ENCODE measurements around the gene RAB9B. TPM values are rescaled to one million over a fixed set of nuclear protein-coding genes. Genes with fewer than 3 reads are reported as not detected.

Gene RAB9B
- under 1 TPM; 0.41 to 0.95 TPM for total RNA-seq

GRCh38 chrX:103831803-103832544, at the start of gene RAB9B:
TSS of gene RAB9B (minus strand) at chrX:103832257. CDS start at chrX:103825784, 6,473 bp downstream.
- no peaks in the 10 kb centered on the region for H3K9me3 Mint-ChIP-seq
- peak within 1 kb of the TSS; percentile 71 to 79 for H3K27ac Mint-ChIP-seq
- peak; percentile 95 to 97 for ATAC-seq
- DNase-seq (ENCODE audit: low spot score in 2 of 2) = peak; percentile 54 to 65
- peaks cover 0 to 4% of the 10 kb centered on the region in 2 donors for H3K36me3 Mint-ChIP-seq

- ATAC-seq = no peak
- Mint-ChIP-seq H3K27ac (no peak overlapping the region), H3K9me3 (no peaks in the 10 kb centered on the region), H3K36me3 (no peaks in the 10 kb centered on the region)
- no peak for DNase-seq (ENCODE audit: low spot score in 2 of 2)
Observed at GRCh38 chrX:103879339-103879738, 47.3 kb upstream of the RAB9B start.

GRCh38 chrX:103878466-103879122, 46.5 kb upstream of the RAB9B start:
- Mint-ChIP-seq H3K36me3 (no peaks in the 10 kb centered on the region), H3K9me3 (no peaks in the 10 kb centered on the region), H3K27ac (no peak overlapping the region)
- ATAC-seq (no peak), DNase-seq (ENCODE audit: low spot score in 2 of 2) (no peak)

GRCh38 chrX:103877571-103877970, 45.5 kb upstream of the RAB9B start:
- Mint-ChIP-seq H3K27ac (no peak overlapping the region), H3K36me3 (no peaks in the 10 kb centered on the region), H3K9me3 (no peaks in the 10 kb centered on the region)
- DNase-seq (ENCODE audit: low spot score in 2 of 2) (no peak), ATAC-seq (no peak)

GRCh38 chrX:103864886-103865534, 33.0 kb upstream of the RAB9B start:
- Mint-ChIP-seq H3K27ac (no peak overlapping the region), H3K9me3 (no peaks in the 10 kb centered on the region), H3K36me3 (no peaks in the 10 kb centered on the region)
- DNase-seq (ENCODE audit: low spot score in 2 of 2) (no peak), ATAC-seq (no peak)

- no peak for DNase-seq (ENCODE audit: low spot score in 2 of 2)
- Mint-ChIP-seq H3K9me3 (no peaks in the 10 kb centered on the region), H3K27ac (no peak overlapping the region), H3K36me3 (no peaks in the 10 kb centered on the region)
- no peak for ATAC-seq
Observed at GRCh38 chrX:103864149-103864548, 32.1 kb upstream of the RAB9B start.

- Mint-ChIP-seq H3K9me3 (no peaks in the 10 kb centered on the region), H3K36me3 (no peaks in the 10 kb centered on the region), H3K27ac (no peak overlapping the region)
- DNase-seq (ENCODE audit: low spot score in 2 of 2) (no peak), ATAC-seq (no peak)
Observed at GRCh38 chrX:103861200-103861599, 29.1 kb upstream of the RAB9B start.

- DNase-seq (ENCODE audit: low spot score in 2 of 2) (no peak), ATAC-seq (no peak)
- Mint-ChIP-seq H3K9me3 (no peaks in the 10 kb centered on the region), H3K36me3 (no peaks in the 10 kb centered on the region), H3K27ac (no peak overlapping the region)
Observed at GRCh38 chrX:103849558-103849957, 17.5 kb upstream of the RAB9B start.

- Mint-ChIP-seq H3K27ac (no peak overlapping the region), H3K9me3 (no peaks in the 10 kb centered on the region), H3K36me3 (no peaks in the 10 kb centered on the region)
- DNase-seq (ENCODE audit: low spot score in 2 of 2) = no peak
- no peak for ATAC-seq
Observed at GRCh38 chrX:103847174-103847870, 15.3 kb upstream of the RAB9B start.

- Mint-ChIP-seq H3K9me3 (no peaks in the 10 kb centered on the region), H3K36me3 (no peaks in the 10 kb centered on the region), H3K27ac (no peak overlapping the region)
- DNase-seq (ENCODE audit: low spot score in 2 of 2) (no peak), ATAC-seq (no peak)
Observed at GRCh38 chrX:103846386-103846785, 14.3 kb upstream of the RAB9B start.

GRCh38 chrX:103845165-103845653, 13.2 kb upstream of the RAB9B start:
- Mint-ChIP-seq H3K36me3 (peaks cover 0 to 3% of the 10 kb centered on the region in 2 donors), H3K27ac (no peak overlapping the region), H3K9me3 (no peaks in the 10 kb centered on the region)
- peak in 1 of 2 donors; percentile 38 for DNase-seq (ENCODE audit: low spot score in 2 of 2)
- peak; percentile 55 to 58 for ATAC-seq

- DNase-seq (ENCODE audit: low spot score in 2 of 2) = no peak
- peak overlapping the region; percentile 62 to 70 for H3K27ac Mint-ChIP-seq
Observed at GRCh38 chrX:103839404-103839803, 7.3 kb upstream of the RAB9B start.

GRCh38 chrX:103831342-103831802, 685 bp downstream of the RAB9B start:
- DNase-seq (ENCODE audit: low spot score in 2 of 2) (no peak), ATAC-seq (peak in 1 of 2 donors; percentile 25)
- Mint-ChIP-seq H3K9me3 (no peaks in the 10 kb centered on the region), H3K27ac (peak overlapping the region in 1 of 2 donors; percentile 71), H3K36me3 (peaks cover 0 to 4% of the 10 kb centered on the region in 2 donors)

More at GRCh38 chrX:103839404-103839803, 7.3 kb upstream of the RAB9B start:
- ATAC-seq = peak; percentile 91 to 94
- peaks cover 0 to 9% of the 10 kb centered on the region in 2 donors for H3K9me3 Mint-ChIP-seq
- peaks cover 0 to 12% of the 10 kb centered on the region in 2 donors for H3K36me3 Mint-ChIP-seq

- peaks cover 0 to 4% of the 10 kb centered on the region in 2 donors for H3K36me3 Mint-ChIP-seq
- no peak for ATAC-seq
- H3K9me3 Mint-ChIP-seq = no peaks in the 10 kb centered on the region
- no peak for DNase-seq (ENCODE audit: low spot score in 2 of 2)
- H3K27ac Mint-ChIP-seq = no peak overlapping the region
Observed at GRCh38 chrX:103830848-103831247, 1.2 kb downstream of the RAB9B start.

GRCh38 chrX:103828529-103828928, 3.5 kb downstream of the RAB9B start:
- no peak for DNase-seq (ENCODE audit: low spot score in 2 of 2)
- Mint-ChIP-seq H3K9me3 (no peaks in the 10 kb centered on the region), H3K36me3 (peaks cover 0 to 4% of the 10 kb centered on the region in 2 donors), H3K27ac (no peak overlapping the region)
- no peak for ATAC-seq

GRCh38 chrX:103825881-103826280, 6.2 kb downstream of the RAB9B start:
- ATAC-seq (no peak), DNase-seq (ENCODE audit: low spot score in 2 of 2) (no peak)
- Mint-ChIP-seq H3K36me3 (no peaks in the 10 kb centered on the region), H3K9me3 (no peaks in the 10 kb centered on the region), H3K27ac (no peak overlapping the region)

Measured in activated naive CD4-positive, alpha-beta T cell treated with anti-CD3 and anti-CD28 coated beads, Interleukin-2, amount 50 U/mL, for 72 hours (primary cell).